H4 (cell line): ENCODE results near the gene TCP1. TPM values are rescaled to one million over a fixed set of nuclear protein-coding genes. Genes with fewer than 3 reads are reported as not detected.
"Not testable (repeated sequence)": the region's sequence is repeated elsewhere in the genome, so short reads cannot be mapped to it uniquely, and the experiment has no call there.

Experiments used
- DNase-seq: peaks from one replicate; pipeline ENCODE4 v3.0.0-alpha.2; 2015; ENCODE audit warnings: low spot score
- total RNA-seq: library from RNA; depleted of rRNA; stranded (reverse); fragments of >200 nt; shearing (Covaris generic); gene quantifications from 2 replicates; pipeline ENCODE4 v1.2.3, GENCODE V29; 2014; rRNA removed

The TCP1 gene
- total RNA-seq, 1 experiment from 2014 or later = 210 TPM

DNA sequence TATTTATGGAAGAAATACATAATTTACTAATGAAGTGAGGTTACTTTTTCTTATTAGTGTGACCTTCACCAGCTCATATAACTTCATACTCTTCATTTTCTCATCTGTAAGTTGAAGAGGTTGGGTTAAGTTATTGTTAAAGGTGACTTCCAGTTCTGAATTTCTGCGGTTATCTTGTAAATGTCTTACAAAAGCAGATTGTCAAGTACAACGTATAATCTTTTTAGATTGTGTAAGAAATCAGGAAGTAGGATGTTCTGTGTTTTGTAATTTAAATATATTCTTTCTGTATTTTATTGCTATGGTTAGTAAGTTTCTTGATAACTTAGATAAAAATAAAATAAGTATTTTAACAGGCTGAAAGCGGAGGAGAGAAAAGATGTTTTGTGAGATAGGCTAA, 50.1 kb downstream of the TCP1 start:
- no peak for DNase-seq

DNA sequence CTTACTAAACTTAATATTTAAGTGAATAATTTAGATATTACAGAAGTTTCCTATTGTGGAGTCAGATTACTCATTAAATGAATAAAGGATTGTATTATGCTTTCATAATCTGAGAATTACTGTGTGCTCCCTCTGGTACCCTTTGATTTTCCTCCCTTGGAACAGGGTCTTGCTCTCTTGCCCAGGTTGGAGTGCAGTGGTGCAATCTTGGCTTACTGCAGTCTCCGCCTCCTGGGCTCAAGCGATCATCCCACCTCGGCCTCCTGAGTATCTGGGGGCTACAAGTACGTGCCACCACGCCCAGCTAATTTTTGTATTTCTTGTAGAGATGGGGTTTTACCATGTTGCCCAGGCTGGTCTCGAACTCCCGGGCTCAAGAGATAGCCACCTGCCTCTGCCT, 52.5 kb downstream of the TCP1 start:
- DNase-seq = no peak

DNA sequence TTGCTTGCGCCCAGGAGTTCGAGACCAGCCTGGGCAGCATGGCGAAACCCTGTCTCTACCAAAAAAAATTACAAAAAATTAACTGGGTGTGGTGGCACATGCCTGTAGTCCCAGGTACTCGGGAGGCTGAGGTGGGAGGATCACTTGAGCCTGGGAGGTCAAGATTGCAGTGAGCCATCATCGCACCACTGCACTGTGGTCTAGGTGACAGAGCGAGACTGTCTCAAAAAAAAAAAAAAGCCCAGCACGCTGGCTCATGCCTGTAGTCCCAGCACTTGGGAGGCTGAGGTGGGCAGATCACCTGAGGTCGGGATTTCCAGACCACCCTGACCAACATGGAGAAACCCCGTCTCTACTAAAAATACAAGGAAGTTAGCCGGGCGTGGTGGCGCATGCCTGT, 56.0 kb downstream of the TCP1 start:
- not testable (repeated sequence) for DNase-seq

DNA sequence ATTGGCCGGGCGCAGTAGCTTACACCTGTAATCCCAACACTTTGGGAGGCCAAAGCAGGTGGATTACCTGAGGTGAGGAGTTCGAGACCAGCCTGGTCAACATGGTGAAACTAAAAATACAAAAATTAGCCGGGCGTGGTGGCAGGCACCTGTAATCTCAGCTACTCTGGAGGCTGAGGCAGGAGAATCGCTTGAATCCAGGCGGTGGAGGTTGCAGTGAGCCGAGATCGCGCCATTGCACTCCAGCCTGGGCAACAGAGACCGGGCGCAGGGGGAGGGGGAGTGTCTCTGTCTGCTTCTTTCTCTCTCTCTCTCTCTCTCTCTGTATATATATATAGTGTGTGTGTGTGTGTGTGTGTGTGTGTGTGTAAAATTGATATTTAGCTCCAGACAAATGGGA, 56.9 kb downstream of the TCP1 start:
- DNase-seq = not testable (repeated sequence)

DNA sequence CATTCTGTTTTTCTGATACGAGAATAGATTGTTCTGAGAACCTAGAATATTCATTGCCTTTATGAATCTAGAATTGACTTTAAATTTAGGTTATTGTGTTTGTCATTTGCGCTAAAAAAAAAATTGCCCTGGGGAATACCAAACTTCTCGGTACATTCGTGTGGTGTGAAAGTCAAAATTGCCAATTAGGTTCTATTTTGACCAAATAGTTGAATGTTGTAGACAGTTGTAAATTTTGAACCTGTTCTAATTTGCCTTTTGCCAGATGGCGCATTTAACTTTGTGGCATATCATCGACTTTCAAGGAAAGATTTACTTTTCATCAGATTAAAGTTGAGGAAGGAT, 59.1 kb downstream of the TCP1 start:
- DNase-seq = no peak

DNA sequence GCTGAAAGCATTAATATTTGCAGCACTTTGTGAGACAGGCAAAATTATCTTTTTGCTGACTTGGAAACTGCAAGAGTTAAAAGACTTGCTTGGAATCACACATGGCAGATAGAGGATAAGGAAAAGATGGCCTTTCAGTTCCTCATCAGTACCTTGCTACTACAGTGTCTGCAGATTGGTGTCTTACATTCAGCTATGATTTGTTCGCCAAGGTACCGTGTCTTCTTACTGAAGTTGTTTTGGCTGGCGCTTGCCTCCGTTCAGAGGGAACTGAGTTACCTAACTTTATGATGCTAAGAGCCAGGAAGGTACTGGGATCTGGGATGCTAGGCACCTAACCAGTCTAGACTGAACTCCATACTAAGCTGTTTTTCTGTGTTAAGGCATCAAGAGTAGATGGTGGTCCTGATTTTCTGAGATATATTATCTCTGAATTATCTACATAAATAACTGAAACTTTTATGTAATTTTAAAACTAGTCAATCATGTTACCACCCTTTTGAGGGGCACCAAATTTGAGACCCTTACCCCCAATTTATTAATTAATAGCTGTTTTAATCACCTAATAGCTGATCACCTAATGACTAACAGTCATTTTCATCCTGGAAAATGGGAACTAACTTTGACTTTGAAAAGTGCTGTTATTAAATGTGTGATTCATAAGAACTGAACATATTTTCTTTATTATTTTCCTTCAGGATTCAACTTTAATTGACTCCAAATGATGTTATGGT, 59.6 kb downstream of the TCP1 start:
- DNase-seq = no peak

DNA sequence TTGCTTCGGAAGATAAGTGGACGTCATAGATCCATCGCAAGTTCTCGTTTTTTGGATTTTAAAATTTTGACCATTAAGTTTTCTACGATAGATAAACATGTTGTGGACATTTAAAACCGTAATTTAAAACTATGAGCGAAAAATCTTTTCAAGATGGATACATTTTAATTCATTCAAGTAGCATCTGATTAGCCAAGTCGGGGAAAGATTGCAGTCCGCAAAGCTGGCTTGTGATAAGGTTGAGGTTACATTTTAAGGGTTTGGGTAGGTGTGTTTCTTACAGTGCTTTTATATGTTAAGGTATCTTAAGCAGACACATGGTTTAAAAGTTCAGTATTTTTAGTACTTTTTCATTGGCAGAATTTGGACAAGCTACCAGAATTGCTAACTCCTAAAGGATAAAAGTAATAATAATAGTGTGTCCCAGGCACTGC, 60.9 kb downstream of the TCP1 start:
- DNase-seq = no peak

Other genes with a start within 250 kb of the TCP1 start
- 48.3 and 60.2 TPM in 2 replicates for gene SOD2, start 96.4 kb downstream of the TCP1 start, total RNA-seq
- gene WTAP, start 62.1 kb downstream of the TCP1 start, total RNA-seq = 56.3 and 61.8 TPM in 2 replicates
- 37.4 and 40.5 TPM in 2 replicates for gene ACAT2, start 27.6 kb downstream of the TCP1 start, total RNA-seq
- gene MRPL18, start 865 bp upstream of the TCP1 start, total RNA-seq = 107 and 120 TPM in 2 replicates
- gene PNLDC1, start 10.7 kb upstream of the TCP1 start, total RNA-seq = not detected in 2 replicates
- gene MAS1, start 101.4 kb upstream of the TCP1 start, total RNA-seq = not detected in 2 replicates
- 19.8 and 29.8 TPM in 2 replicates for gene IGF2R, start 179.5 kb upstream of the TCP1 start, total RNA-seq